GM21423 (cell line): ENCODE measurements around the gene ZNF225.
"Not testable (repeated sequence)": the region's sequence is repeated elsewhere in the genome, so short reads cannot be mapped to it uniquely, and the experiment has no call there.

Experiments used
- ATAC-seq: cut with Tn5 transposase; IDR thresholded peaks from one replicate; pipeline ENCODE4 v1.9.1; 2021; ENCODE audit warnings: mild to moderate bottlenecking, moderate library complexity; ENCODE audit not compliant: unreplicated experiment

ZNF225 gene

GRCh38 chr19:44156475-44156874 is 43.3 kb downstream of the ZNF225 start:
- ATAC-seq: no peak

- ATAC-seq: no peak
Measured at GRCh38 chr19:44163789-44164188, 50.6 kb downstream of the ZNF225 start.

GRCh38 chr19:44164327-44164672 is 51.1 kb downstream of the ZNF225 start:
- ATAC-seq: no peak

GRCh38 chr19:44164673-44165512 is 51.7 kb downstream of the ZNF225 start, which contains the start of gene ZNF226:
Gene ZNF226, plus strand, starts transcription at chr19:44165100. Its CDS starts 4,981 bp downstream, at chr19:44170081.
- ATAC-seq: peak; percentile 88

- not testable (repeated sequence) for ATAC-seq
Measured at GRCh38 chr19:44170660-44171059, 57.5 kb downstream of the ZNF225 start.

GRCh38 chr19:44176590-44176989 is 63.4 kb downstream of the ZNF225 start:
- ATAC-seq: no peak

- no peak for ATAC-seq
Measured at GRCh38 chr19:44180968-44181367, 67.8 kb downstream of the ZNF225 start.

GRCh38 chr19:44182145-44182544 is 68.9 kb downstream of the ZNF225 start:
- no peak for ATAC-seq
